ENCODE data around the gene QSOX2.

- TF ChIP-seq, protein P1, sequence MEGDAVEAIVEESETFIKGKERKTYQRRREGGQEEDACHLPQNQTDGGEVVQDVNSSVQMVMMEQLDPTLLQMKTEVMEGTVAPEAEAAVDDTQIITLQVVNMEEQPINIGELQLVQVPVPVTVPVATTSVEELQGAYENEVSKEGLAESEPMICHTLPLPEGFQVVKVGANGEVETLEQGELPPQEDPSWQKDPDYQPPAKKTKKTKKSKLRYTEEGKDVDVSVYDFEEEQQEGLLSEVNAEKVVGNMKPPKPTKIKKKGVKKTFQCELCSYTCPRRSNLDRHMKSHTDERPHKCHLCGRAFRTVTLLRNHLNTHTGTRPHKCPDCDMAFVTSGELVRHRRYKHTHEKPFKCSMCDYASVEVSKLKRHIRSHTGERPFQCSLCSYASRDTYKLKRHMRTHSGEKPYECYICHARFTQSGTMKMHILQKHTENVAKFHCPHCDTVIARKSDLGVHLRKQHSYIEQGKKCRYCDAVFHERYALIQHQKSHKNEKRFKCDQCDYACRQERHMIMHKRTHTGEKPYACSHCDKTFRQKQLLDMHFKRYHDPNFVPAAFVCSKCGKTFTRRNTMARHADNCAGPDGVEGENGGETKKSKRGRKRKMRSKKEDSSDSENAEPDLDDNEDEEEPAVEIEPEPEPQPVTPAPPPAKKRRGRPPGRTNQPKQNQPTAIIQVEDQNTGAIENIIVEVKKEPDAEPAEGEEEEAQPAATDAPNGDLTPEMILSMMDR (IDR thresholded peaks at IDR 0.05): no peak
- no peak for TF ChIP-seq POLR2A (IDR thresholded peaks at IDR 0.05)
Measured at GRCh38 chr9:136284311-136284710, 38.7 kb upstream of the QSOX2 start.

All from right lobe of liver (tissue), 4 donors.